GM23248 (cell line): ENCODE measurements around the gene WNT10A.
"Not testable (repeated sequence)": the region's sequence is repeated elsewhere in the genome, so short reads cannot be mapped to it uniquely, and the experiment has no call there.

Experiments used
- EZH2 ChIP-seq: fragments of 200-600 bp; sonication (generic); IDR thresholded peaks from 2 replicates; pipeline ENCODE4 v1.6.1; 2018; ENCODE audit warnings: antibody characterized with exemption, mild to moderate bottlenecking; ENCODE audit not compliant: insufficient read depth, poor library complexity, severe bottlenecking
- EZH2phosphoT487 ChIP-seq: fragments of 200-600 bp; sonication (generic); IDR thresholded peaks from 2 replicates; pipeline ENCODE4 v1.6.1; 2018; ENCODE audit warnings: antibody characterized with exemption, moderate library complexity, mild to moderate bottlenecking, low read depth; ENCODE audit not compliant: insufficient read depth

- not testable (repeated sequence) for TF ChIP-seq EZH2phosphoT487, EZH2
These were observed 51.1 kb downstream of the WNT10A start for GRCh38 chr2:218931751-218932150.
